T-cell (primary cell): ENCODE results near the gene CASK. TPM values are rescaled to one million over a fixed set of nuclear protein-coding genes. Genes with fewer than 3 reads are reported as not detected.

ENCODE experiments used
- ATAC-seq, 4 experiments: fragments of 200-7000 bp in 3 of 4; fragments of 150-1000 bp in 1 of 4; cut with Tn5 transposase; replicated peaks in 1 of 4; 1 replicate in 3 of 4; 2 replicates in 1 of 4; pipeline ENCODE4 v1.10.0; 2021; ENCODE audit warnings: moderate library complexity in 3 of 4, mild to moderate bottlenecking in 2 of 4, moderate number of reproducible peaks in 1 of 4
- CTCF ChIA-PET, 2 donors: fragments of 300-600 bp; sonication (Branson Sonifier 250); formaldehyde crosslinking; loops; one replicate each; lab custom pipeline; 2022; ENCODE audit warnings: antibody characterized with exemption in 2 of 2; lab: Charles Lee
- POLR2A ChIA-PET, 2 donors: fragments of 300-600 bp; sonication (Branson Sonifier 250); formaldehyde crosslinking; loops; one replicate each; lab custom pipeline; 2022; ENCODE audit warnings: antibody characterized with exemption in 2 of 2; lab: Charles Lee
- DNase-seq, 35 experiments: peaks; one replicate each; pipeline versions ENCODE4 v3.0.0 to v3.0.0-alpha.2; 2013 to 2023
- H3K27ac ChIP-seq: one replicate; pipeline ENCODE4 v1.5.1; 2013; ENCODE audit warnings: low read length
- H3K27me3 ChIP-seq, 2 experiments: replicated peaks in 1 of 2; 1 replicate in 1 of 2; 2 replicates in 1 of 2; pipeline versions ENCODE4 v1.6.1 to v1.7.0; 2013; ENCODE audit warnings: low read length in 1 of 2, mixed read lengths in 1 of 2; ENCODE audit not compliant: control insufficient read depth in 2 of 2, insufficient read depth in 2 of 2; ENCODE audit errors: extremely low read depth in 1 of 2
- H3K36me3 ChIP-seq, 2 donors: 1 replicate in 1 of 2; 2 replicates in 1 of 2; pipeline versions ENCODE4 v1.6.1 to v1.7.0; 2013; ENCODE audit warnings: low read length in 1 of 2; ENCODE audit not compliant: control insufficient read depth in 2 of 2, insufficient read depth in 1 of 2; ENCODE audit errors: extremely low read depth in 1 of 2
- H3K4me1 ChIP-seq, 2 experiments: 1 replicate in 1 of 2; 2 replicates in 1 of 2; pipeline versions ENCODE4 v1.6.1 to v1.7.0; 2013; ENCODE audit warnings: low read length in 2 of 2, mixed read lengths in 1 of 2; ENCODE audit not compliant: insufficient read depth in 2 of 2, control insufficient read depth in 1 of 2; ENCODE audit errors: extremely low read depth in 1 of 2
- H3K4me3 ChIP-seq, 2 donors: 1 replicate in 1 of 2; 2 replicates in 1 of 2; pipeline versions ENCODE4 v1.5.1 to v1.7.0; 2013; ENCODE audit warnings: mild to moderate bottlenecking in 2 of 2, low read length in 1 of 2, moderate library complexity in 1 of 2; ENCODE audit not compliant: control insufficient read depth in 1 of 2; ENCODE audit errors: extremely low read depth in 1 of 2
- H3K9me3 ChIP-seq: 2 replicates; pipeline ENCODE4 v1.7.0; 2013
- H3K27ac Mint-ChIP-seq, 2 donors: one replicate each; pipeline ENCODE4 v1.8.0; 2020 to 2021; ENCODE audit warnings: mild to moderate bottlenecking in 2 of 2, mixed read lengths in 2 of 2
- H3K27me3 Mint-ChIP-seq, 2 donors: one replicate each; pipeline ENCODE4 v1.8.0; 2021 to 2022; ENCODE audit warnings: mixed read lengths in 2 of 2
- H3K36me3 Mint-ChIP-seq: one replicate; pipeline ENCODE4 v1.8.0; 2021; ENCODE audit warnings: mixed read lengths
- H3K4me1 Mint-ChIP-seq, 3 donors: one replicate each; pipeline ENCODE4 v1.8.0; 2020 to 2022; ENCODE audit warnings: mixed read lengths in 3 of 3, mild to moderate bottlenecking in 1 of 3
- H3K4me3 Mint-ChIP-seq, 3 donors: one replicate each; pipeline ENCODE4 v1.8.0; 2020 to 2022; ENCODE audit warnings: mild to moderate bottlenecking in 3 of 3, mixed read lengths in 3 of 3, moderate library complexity in 3 of 3
- H3K9me3 Mint-ChIP-seq, 3 donors: one replicate each; pipeline ENCODE4 v1.8.0; 2020 to 2022; ENCODE audit warnings: mixed read lengths in 3 of 3
- WGBS: methylation state at CpG from one replicate; pipeline ENCODE4 v1.1.5; 2013; ENCODE audit warnings: missing lambda C conversion rate; ENCODE audit not compliant: insufficient coverage; 5-methylcytosine and 5-hydroxymethylcytosine counted together
- total RNA-seq, 35 experiments: library from RNA in 6 of 35; stranded (reverse) in 6 of 35; fragments of 120-200 nt in 1 of 35; gene quantifications; one replicate each; pipeline versions ENCODE4 v1.2.1 to v1.2.4 and lab custom pipeline; 2013 to 2026

Gene CASK
- total RNA-seq, 5 donors from 2014 or later (not counting 1 experiment from before 2014, with no cell fraction given): 52.6 to 81.6 (median 67.5) TPM

DNA sequence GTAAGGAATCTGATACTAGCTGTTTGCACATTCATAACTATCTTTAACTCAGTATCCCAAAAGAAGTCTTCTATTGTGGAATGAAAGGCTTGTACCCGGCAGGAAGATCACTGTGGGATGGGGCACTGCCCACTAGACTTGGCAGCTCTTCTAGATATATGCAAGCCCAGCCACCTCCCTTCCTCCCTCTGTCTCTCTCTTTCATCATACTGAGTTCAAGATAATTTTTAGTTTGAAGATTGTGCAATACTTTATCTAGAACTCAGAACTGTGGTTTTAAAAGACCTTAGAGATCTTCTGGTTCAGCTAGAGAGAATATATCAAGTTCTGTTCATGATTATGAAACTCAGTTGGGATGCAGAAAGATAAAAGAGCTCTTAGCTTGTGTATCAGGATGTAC is 257.1 kb downstream of the CASK start:
- ATAC-seq: no peak
- H3K4me1 ChIP-seq: peaks cover 0 to 4% of the 10 kb centered on the region in 2 experiments
- ChIA-PET POLR2A (interaction anchor here in 1 of 2 donors (0.6 kb wide), 1 partner anchor 11 kb away, joined by 3 read pairs; no protein-coding TSS in a partner anchor), CTCF (no interaction called here)
- no peaks in the 10 kb centered on the region for H3K9me3 ChIP-seq
- no peaks in the 10 kb centered on the region for H3K27me3 ChIP-seq
- no peak overlapping the region for H3K27ac ChIP-seq
- no CpG with 5 or more reads among the region's 1 CpG for WGBS
- Mint-ChIP-seq H3K4me1 (peaks cover 0 to 29% (median 20%) of the 10 kb centered on the region in 3 donors), H3K36me3 (peaks cover 31% of the 10 kb centered on the region), H3K9me3 (no peaks in the 10 kb centered on the region), H3K4me3 (no peak overlapping the region), H3K27me3 (peaks cover 0 to 4% of the 10 kb centered on the region in 2 donors), H3K27ac (peak overlapping the region; percentile 36 to 45)
- no peak for DNase-seq
- H3K36me3 ChIP-seq: peaks cover 0 to 4% of the 10 kb centered on the region in 2 donors
- H3K4me3 ChIP-seq: no peak overlapping the region

GRCh38 chrX:41665686-41666085 is 257.7 kb downstream of the CASK start:
- peaks cover 0 to 4% of the 10 kb centered on the region in 2 experiments for H3K4me1 ChIP-seq
- Mint-ChIP-seq H3K4me3 (no peak overlapping the region), H3K4me1 (peaks cover 0 to 29% (median 20%) of the 10 kb centered on the region in 3 donors), H3K36me3 (peaks cover 33% of the 10 kb centered on the region), H3K27ac (no peak overlapping the region), H3K9me3 (no peaks in the 10 kb centered on the region), H3K27me3 (peaks cover 0 to 4% of the 10 kb centered on the region in 2 donors)
- WGBS: no CpG with 5 or more reads among the region's 2 CpGs
- H3K27ac ChIP-seq: no peak overlapping the region
- ChIA-PET POLR2A (interaction anchor here in 1 of 2 donors (0.6 kb wide), 1 partner anchor 10 kb away, joined by 3 read pairs; no protein-coding TSS in a partner anchor), CTCF (no interaction called here)
- peaks cover 0 to 4% of the 10 kb centered on the region in 2 donors for H3K36me3 ChIP-seq
- no peak overlapping the region for H3K4me3 ChIP-seq
- H3K9me3 ChIP-seq: no peaks in the 10 kb centered on the region
- no peak for DNase-seq
- no peaks in the 10 kb centered on the region for H3K27me3 ChIP-seq
- ATAC-seq: no peak

- Mint-ChIP-seq H3K4me3 (no peak overlapping the region), H3K27ac (no peak overlapping the region), H3K27me3 (peaks cover 0 to 4% of the 10 kb centered on the region in 2 donors), H3K9me3 (no peaks in the 10 kb centered on the region), H3K4me1 (peaks cover 0 to 29% (median 20%) of the 10 kb centered on the region in 3 donors), H3K36me3 (peaks cover 36% of the 10 kb centered on the region)
- Histone ChIP-seq H3K27me3 (no peaks in the 10 kb centered on the region), H3K9me3 (no peaks in the 10 kb centered on the region), H3K27ac (no peak overlapping the region), H3K4me1 (peaks cover 0 to 4% of the 10 kb centered on the region in 2 experiments), H3K36me3 (peaks cover 0 to 4% of the 10 kb centered on the region in 2 donors), H3K4me3 (no peak overlapping the region)
- no peak for ATAC-seq
- no peak for DNase-seq
- ChIA-PET POLR2A (interaction anchor here in 1 of 2 donors (0.7 kb wide), 1 partner anchor 93 kb away, joined by 3 read pairs; no protein-coding TSS in a partner anchor), CTCF (no interaction called here)
Observed at GRCh38 chrX:41664908-41665307, 258.4 kb downstream of the CASK start.

DNA sequence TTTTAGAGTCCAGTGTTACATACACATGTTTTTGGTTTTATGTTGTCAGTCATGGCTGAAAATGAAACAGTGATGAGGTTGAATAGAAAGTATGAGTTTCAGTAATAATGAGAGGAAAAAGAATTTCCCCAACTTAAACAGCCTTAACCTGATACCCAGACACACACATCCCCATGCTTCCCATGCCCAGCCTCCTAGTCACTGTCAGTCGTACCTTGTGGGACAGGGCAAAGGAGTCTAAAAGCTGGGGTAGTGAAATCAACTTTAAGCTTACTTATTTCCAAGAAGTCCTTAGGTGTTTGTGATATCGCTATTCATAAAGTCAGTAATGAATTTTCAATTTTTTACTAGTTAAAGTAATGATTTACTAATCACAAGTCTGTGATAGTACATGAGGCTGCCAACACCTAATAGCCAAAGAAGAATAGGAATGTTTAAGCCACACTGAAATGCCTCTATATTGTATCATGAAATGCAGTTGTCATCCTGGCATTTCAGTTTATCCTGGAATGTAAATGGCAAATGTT is 258.9 kb downstream of the CASK start:
- WGBS: no CpG with 5 or more reads among the region's 2 CpGs
- H3K4me1 Mint-ChIP-seq: peaks cover 0 to 29% (median 20%) of the 10 kb centered on the region in 3 donors
- peaks cover 32% of the 10 kb centered on the region for H3K36me3 Mint-ChIP-seq
- peaks cover 0 to 4% of the 10 kb centered on the region in 2 donors for H3K27me3 Mint-ChIP-seq
- peaks cover 0 to 4% of the 10 kb centered on the region in 2 experiments for H3K4me1 ChIP-seq
- no peak overlapping the region for H3K27ac Mint-ChIP-seq
- no peaks in the 10 kb centered on the region for H3K9me3 Mint-ChIP-seq
- H3K4me3 ChIP-seq: no peak overlapping the region
- ChIA-PET CTCF (no interaction called here), POLR2A (interaction anchor here in 1 of 2 donors (0.7 kb wide), 1 partner anchor 92 kb away, joined by 3 read pairs; no protein-coding TSS in a partner anchor)
- no peak overlapping the region for H3K4me3 Mint-ChIP-seq
- no peaks in the 10 kb centered on the region for H3K9me3 ChIP-seq
- H3K27ac ChIP-seq: no peak overlapping the region
- DNase-seq (no peak), ATAC-seq (no peak)
- no peaks in the 10 kb centered on the region for H3K27me3 ChIP-seq
- peaks cover 0 to 6% of the 10 kb centered on the region in 2 donors for H3K36me3 ChIP-seq

GRCh38 chrX:41661366-41662095 is 261.8 kb downstream of the CASK start:
- no peak overlapping the region for H3K4me3 ChIP-seq
- peaks cover 0 to 4% of the 10 kb centered on the region in 2 experiments for H3K4me1 ChIP-seq
- no CpG with 5 or more reads among the region's 2 CpGs for WGBS
- no peaks in the 10 kb centered on the region for H3K9me3 ChIP-seq
- no peaks in the 10 kb centered on the region for H3K9me3 Mint-ChIP-seq
- H3K36me3 Mint-ChIP-seq: peaks cover 47% of the 10 kb centered on the region
- peaks cover 0 to 13% (median 5%) of the 10 kb centered on the region in 3 donors for H3K4me1 Mint-ChIP-seq
- no peak for ATAC-seq
- no peak overlapping the region for H3K27ac Mint-ChIP-seq
- no peak overlapping the region for H3K4me3 Mint-ChIP-seq
- no peaks in the 10 kb centered on the region for H3K27me3 ChIP-seq
- peaks cover 0 to 14% of the 10 kb centered on the region in 2 donors for H3K27me3 Mint-ChIP-seq
- no peak overlapping the region for H3K27ac ChIP-seq
- DNase-seq: no peak
- POLR2A ChIA-PET: interaction anchor here in 1 of 2 donors (0.6 kb wide), 1 partner anchor 22 kb away, joined by 4 read pairs; no protein-coding TSS in a partner anchor
- CTCF ChIA-PET: no interaction called here
- H3K36me3 ChIP-seq: peaks cover 0 to 21% of the 10 kb centered on the region in 2 donors

- no peaks in the 10 kb centered on the region for H3K4me1 ChIP-seq
- H3K36me3 ChIP-seq: peaks cover 0 to 36% of the 10 kb centered on the region in 2 donors
- DNase-seq (no peak), ATAC-seq (no peak)
- WGBS: 100% methylated on average over 4 of the region's 4 CpGs
- no peak overlapping the region for H3K4me3 Mint-ChIP-seq
- no peak overlapping the region for H3K27ac ChIP-seq
- CTCF ChIA-PET: no interaction called here
- H3K4me3 ChIP-seq: no peak overlapping the region
- H3K9me3 ChIP-seq: no peaks in the 10 kb centered on the region
- no peaks in the 10 kb centered on the region for H3K27me3 ChIP-seq
- no peaks in the 10 kb centered on the region for H3K4me1 Mint-ChIP-seq
- POLR2A ChIA-PET: interaction anchor here in 1 of 2 donors (0.6 kb wide), 1 partner anchor 11 kb away, joined by 3 read pairs; no protein-coding TSS in a partner anchor
- H3K36me3 Mint-ChIP-seq: peaks cover 74% of the 10 kb centered on the region
- H3K27me3 Mint-ChIP-seq: peaks cover 0 to 22% of the 10 kb centered on the region in 2 donors
- no peaks in the 10 kb centered on the region for H3K9me3 Mint-ChIP-seq
- H3K27ac Mint-ChIP-seq: no peak overlapping the region
Observed at GRCh38 chrX:41655631-41656030, 267.7 kb downstream of the CASK start.
